HEK293 (cell line): Measurements from ENCODE around the gene ELAPOR1.

Experiments
- EGR2 ChIP-seq: fragments of 450-650 bp; formaldehyde crosslinking; IDR thresholded peaks from 2 replicates; pipeline ENCODE4 v1.5.1; 2016; ENCODE audit warnings: low read depth, missing biosample characterization, missing genetic modification characterization
- GLI4 ChIP-seq: fragments of 450-650 bp; formaldehyde crosslinking; IDR thresholded peaks from 2 replicates; pipeline ENCODE4 v1.5.1; 2016; ENCODE audit warnings: missing biosample characterization, missing genetic modification characterization
- ZBTB21 ChIP-seq: fragments of 450-650 bp; formaldehyde crosslinking; IDR thresholded peaks from 2 replicates; pipeline ENCODE4 v1.5.1; 2017; ENCODE audit warnings: missing biosample characterization, missing genetic modification characterization
- ZFP3 ChIP-seq: fragments of 450-650 bp; formaldehyde crosslinking; IDR thresholded peaks from 2 replicates; pipeline ENCODE4 v1.5.1; 2016; ENCODE audit warnings: low read depth, missing biosample characterization, missing genetic modification characterization
- ZFP41 ChIP-seq: fragments of 450-650 bp; formaldehyde crosslinking; IDR thresholded peaks from 2 replicates; pipeline ENCODE4 v1.5.1; 2016; ENCODE audit warnings: missing biosample characterization, missing genetic modification characterization, borderline replicate concordance
- ZNF10 ChIP-seq: fragments of 450-650 bp; formaldehyde crosslinking; IDR thresholded peaks from 2 replicates; pipeline ENCODE4 v1.5.1; 2017; ENCODE audit warnings: missing biosample characterization, missing genetic modification characterization
- ZNF146 ChIP-seq: fragments of 450-650 bp; formaldehyde crosslinking; IDR thresholded peaks from 2 replicates; pipeline ENCODE4 v1.5.1; 2016; ENCODE audit warnings: missing biosample characterization, missing genetic modification characterization
- ZNF19 ChIP-seq: fragments of 450-650 bp; formaldehyde crosslinking; IDR thresholded peaks from 2 replicates; pipeline ENCODE4; 2016; ENCODE audit warnings: missing biosample characterization, missing genetic modification characterization, low read depth
- ZNF214 ChIP-seq: fragments of 450-650 bp; formaldehyde crosslinking; IDR thresholded peaks from 2 replicates; pipeline ENCODE4 v1.5.1; 2017; ENCODE audit warnings: missing biosample characterization, mild to moderate bottlenecking, missing genetic modification characterization, borderline replicate concordance
- ZNF23 ChIP-seq: fragments of 450-650 bp; formaldehyde crosslinking; IDR thresholded peaks from 2 replicates; pipeline ENCODE4 v1.5.1; 2016; ENCODE audit warnings: missing biosample characterization, missing genetic modification characterization, borderline replicate concordance
- ZNF239 ChIP-seq: fragments of 450-650 bp; formaldehyde crosslinking; IDR thresholded peaks from 2 replicates; pipeline ENCODE4 v1.5.1; 2016; ENCODE audit warnings: missing biosample characterization, missing genetic modification characterization
- ZNF266 ChIP-seq: fragments of 450-650 bp; formaldehyde crosslinking; IDR thresholded peaks from 2 replicates; pipeline ENCODE4 v1.5.1; 2016; ENCODE audit warnings: missing biosample characterization, missing genetic modification characterization, low read depth
- ZNF311 ChIP-seq: fragments of 450-650 bp; formaldehyde crosslinking; IDR thresholded peaks from 2 replicates; pipeline ENCODE4 v1.5.1; 2017; ENCODE audit warnings: missing biosample characterization, missing genetic modification characterization, borderline replicate concordance
- ZNF426 ChIP-seq: fragments of 450-650 bp; formaldehyde crosslinking; IDR thresholded peaks from 2 replicates; pipeline ENCODE4 v1.5.1; 2017; ENCODE audit warnings: missing biosample characterization, missing genetic modification characterization, mild to moderate bottlenecking, inconsistent platforms, moderate library complexity
- ZNF521 ChIP-seq: fragments of 450-650 bp; formaldehyde crosslinking; IDR thresholded peaks from 2 replicates; pipeline ENCODE4 v1.5.1; 2017; ENCODE audit warnings: missing biosample characterization, mild to moderate bottlenecking, missing genetic modification characterization
- ZNF596 ChIP-seq: fragments of 450-650 bp; IDR thresholded peaks from 2 replicates; pipeline ENCODE4 v1.5.0; 2018; ENCODE audit warnings: missing biosample characterization, mild to moderate bottlenecking, missing genetic modification characterization, moderate library complexity
- ZNF654 ChIP-seq: fragments of 450-650 bp; formaldehyde crosslinking; IDR thresholded peaks from 2 replicates; pipeline ENCODE4 v1.5.1; 2016; ENCODE audit warnings: low read depth, missing biosample characterization, missing genetic modification characterization
- ZNF677 ChIP-seq: fragments of 450-650 bp; IDR thresholded peaks from 2 replicates; pipeline ENCODE4 v1.5.0; 2018; ENCODE audit warnings: missing biosample characterization, mild to moderate bottlenecking, missing genetic modification characterization, moderate library complexity
- ZNF776 ChIP-seq: fragments of 450-650 bp; formaldehyde crosslinking; IDR thresholded peaks from 2 replicates; pipeline ENCODE4 v1.5.0; 2017; ENCODE audit warnings: missing biosample characterization, missing genetic modification characterization, borderline replicate concordance
- ZSCAN23 ChIP-seq: fragments of 450-650 bp; formaldehyde crosslinking; IDR thresholded peaks from 2 replicates; pipeline ENCODE4 v1.5.1; 2016; ENCODE audit warnings: missing biosample characterization, missing genetic modification characterization
- ZSCAN30 ChIP-seq: fragments of 450-650 bp; IDR thresholded peaks from 2 replicates; pipeline ENCODE4 v1.5.1; 2018; ENCODE audit warnings: missing biosample characterization, mild to moderate bottlenecking, missing genetic modification characterization, moderate library complexity
- TF ChIP-seq, protein P1 (sequence below): fragments of 450-650 bp; formaldehyde crosslinking; conservative IDR thresholded peaks from 2 replicates; pipeline ENCODE4 v1.5.1; 2016; ENCODE audit warnings: low read depth, missing biosample characterization, missing genetic modification characterization
- TF ChIP-seq, protein P2 (sequence below): fragments of 450-650 bp; formaldehyde crosslinking; IDR thresholded peaks from 2 replicates; pipeline ENCODE4 v1.5.1; 2016; ENCODE audit warnings: missing biosample characterization, missing genetic modification characterization
- TF ChIP-seq, protein P3 (sequence below): fragments of 450-650 bp; formaldehyde crosslinking; IDR thresholded peaks from 2 replicates; pipeline ENCODE4 v1.5.1; 2017; ENCODE audit warnings: missing biosample characterization, missing genetic modification characterization
- TF ChIP-seq, protein P4 (sequence below): fragments of 450-650 bp; IDR thresholded peaks from 2 replicates; pipeline ENCODE4 v1.5.1; 2018; ENCODE audit warnings: missing biosample characterization, mild to moderate bottlenecking, missing genetic modification characterization
- TF ChIP-seq, protein P5 (sequence below): fragments of 450-650 bp; IDR thresholded peaks from 2 replicates; pipeline ENCODE4 v1.5.1; 2018; ENCODE audit warnings: missing biosample characterization, missing genetic modification characterization

ELAPOR1 gene

GRCh38 chr1:109099938-109100773, 13.8 kb upstream of the ELAPOR1 start (continued):
- TF ChIP-seq, protein P1, sequence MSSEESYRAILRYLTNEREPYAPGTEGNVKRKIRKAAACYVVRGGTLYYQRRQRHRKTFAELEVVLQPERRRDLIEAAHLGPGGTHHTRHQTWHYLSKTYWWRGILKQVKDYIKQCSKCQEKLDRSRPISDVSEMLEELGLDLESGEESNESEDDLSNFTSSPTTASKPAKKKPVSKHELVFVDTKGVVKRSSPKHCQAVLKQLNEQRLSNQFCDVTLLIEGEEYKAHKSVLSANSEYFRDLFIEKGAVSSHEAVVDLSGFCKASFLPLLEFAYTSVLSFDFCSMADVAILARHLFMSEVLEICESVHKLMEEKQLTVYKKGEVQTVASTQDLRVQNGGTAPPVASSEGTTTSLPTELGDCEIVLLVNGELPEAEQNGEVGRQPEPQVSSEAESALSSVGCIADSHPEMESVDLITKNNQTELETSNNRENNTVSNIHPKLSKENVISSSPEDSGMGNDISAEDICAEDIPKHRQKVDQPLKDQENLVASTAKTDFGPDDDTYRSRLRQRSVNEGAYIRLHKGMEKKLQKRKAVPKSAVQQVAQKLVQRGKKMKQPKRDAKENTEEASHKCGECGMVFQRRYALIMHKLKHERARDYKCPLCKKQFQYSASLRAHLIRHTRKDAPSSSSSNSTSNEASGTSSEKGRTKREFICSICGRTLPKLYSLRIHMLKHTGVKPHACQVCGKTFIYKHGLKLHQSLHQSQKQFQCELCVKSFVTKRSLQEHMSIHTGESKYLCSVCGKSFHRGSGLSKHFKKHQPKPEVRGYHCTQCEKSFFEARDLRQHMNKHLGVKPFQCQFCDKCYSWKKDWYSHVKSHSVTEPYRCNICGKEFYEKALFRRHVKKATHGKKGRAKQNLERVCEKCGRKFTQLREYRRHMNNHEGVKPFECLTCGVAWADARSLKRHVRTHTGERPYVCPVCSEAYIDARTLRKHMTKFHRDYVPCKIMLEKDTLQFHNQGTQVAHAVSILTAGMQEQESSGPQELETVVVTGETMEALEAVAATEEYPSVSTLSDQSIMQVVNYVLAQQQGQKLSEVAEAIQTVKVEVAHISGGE (tag by site-specific recombination), result peak; percentile 87
- TF ChIP-seq ZNF266 (tag by site-specific recombination), result no peak
- no peak for TF ChIP-seq ZNF19 (tag by site-specific recombination)
- TF ChIP-seq ZNF214 (tag by site-specific recombination), result no peak
- peak; percentile 86 for TF ChIP-seq EGR2 (tag by site-specific recombination)
- TF ChIP-seq ZNF654 (tag by site-specific recombination), result peak; percentile 3; the same call in 1 of the 2 replicates
- TF ChIP-seq, protein P2, sequence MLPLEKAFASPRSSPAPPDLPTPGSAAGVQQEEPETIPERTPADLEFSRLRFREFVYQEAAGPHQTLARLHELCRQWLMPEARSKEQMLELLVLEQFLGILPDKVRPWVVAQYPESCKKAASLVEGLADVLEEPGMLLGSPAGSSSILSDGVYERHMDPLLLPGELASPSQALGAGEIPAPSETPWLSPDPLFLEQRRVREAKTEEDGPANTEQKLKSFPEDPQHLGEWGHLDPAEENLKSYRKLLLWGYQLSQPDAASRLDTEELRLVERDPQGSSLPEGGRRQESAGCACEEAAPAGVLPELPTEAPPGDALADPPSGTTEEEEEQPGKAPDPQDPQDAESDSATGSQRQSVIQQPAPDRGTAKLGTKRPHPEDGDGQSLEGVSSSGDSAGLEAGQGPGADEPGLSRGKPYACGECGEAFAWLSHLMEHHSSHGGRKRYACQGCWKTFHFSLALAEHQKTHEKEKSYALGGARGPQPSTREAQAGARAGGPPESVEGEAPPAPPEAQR (tag by site-specific recombination), result no peak
- TF ChIP-seq ZFP3, result no peak
- TF ChIP-seq ZNF239 (tag by site-specific recombination), result 0 out of 2 replicates have a peak, but pooled peaks have one; percentile 72
- TF ChIP-seq, protein P3, sequence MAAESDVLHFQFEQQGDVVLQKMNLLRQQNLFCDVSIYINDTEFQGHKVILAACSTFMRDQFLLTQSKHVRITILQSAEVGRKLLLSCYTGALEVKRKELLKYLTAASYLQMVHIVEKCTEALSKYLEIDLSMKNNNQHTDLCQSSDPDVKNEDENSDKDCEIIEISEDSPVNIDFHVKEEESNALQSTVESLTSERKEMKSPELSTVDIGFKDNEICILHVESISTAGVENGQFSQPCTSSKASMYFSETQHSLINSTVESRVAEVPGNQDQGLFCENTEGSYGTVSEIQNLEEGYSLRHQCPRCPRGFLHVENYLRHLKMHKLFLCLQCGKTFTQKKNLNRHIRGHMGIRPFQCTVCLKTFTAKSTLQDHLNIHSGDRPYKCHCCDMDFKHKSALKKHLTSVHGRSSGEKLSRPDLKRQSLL (tag by site-specific recombination), result peak; percentile 50; the same call in 1 of the 2 replicates
- no peak for TF ChIP-seq ZNF596 (tag by site-specific recombination)
- peak; percentile 92; the same call in 1 of the 2 replicates for TF ChIP-seq ZSCAN23 (tag by site-specific recombination)
- TF ChIP-seq ZNF677 (tag by site-specific recombination), result no peak
- no peak for TF ChIP-seq ZNF23 (tag by site-specific recombination)
- no peak for TF ChIP-seq ZFP41 (tag by site-specific recombination)
- peak; percentile 84; the same call in 1 of the 2 replicates for TF ChIP-seq GLI4 (tag by site-specific recombination)
- TF ChIP-seq, protein P4, sequence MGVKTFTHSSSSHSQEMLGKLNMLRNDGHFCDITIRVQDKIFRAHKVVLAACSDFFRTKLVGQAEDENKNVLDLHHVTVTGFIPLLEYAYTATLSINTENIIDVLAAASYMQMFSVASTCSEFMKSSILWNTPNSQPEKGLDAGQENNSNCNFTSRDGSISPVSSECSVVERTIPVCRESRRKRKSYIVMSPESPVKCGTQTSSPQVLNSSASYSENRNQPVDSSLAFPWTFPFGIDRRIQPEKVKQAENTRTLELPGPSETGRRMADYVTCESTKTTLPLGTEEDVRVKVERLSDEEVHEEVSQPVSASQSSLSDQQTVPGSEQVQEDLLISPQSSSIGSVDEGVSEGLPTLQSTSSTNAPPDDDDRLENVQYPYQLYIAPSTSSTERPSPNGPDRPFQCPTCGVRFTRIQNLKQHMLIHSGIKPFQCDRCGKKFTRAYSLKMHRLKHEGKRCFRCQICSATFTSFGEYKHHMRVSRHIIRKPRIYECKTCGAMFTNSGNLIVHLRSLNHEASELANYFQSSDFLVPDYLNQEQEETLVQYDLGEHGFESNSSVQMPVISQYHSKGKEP (tag by site-specific recombination), result no peak
- TF ChIP-seq ZNF146 (tag by site-specific recombination), result peak; percentile 75
- TF ChIP-seq ZNF521, result no peak
- peak; percentile 74; the same call in 1 of the 2 replicates for TF ChIP-seq ZSCAN30 (tag by site-specific recombination)
- peak; percentile 77 for TF ChIP-seq ZNF10 (tag by site-specific recombination)
- peak; percentile 61; the same call in 1 of the 2 replicates for TF ChIP-seq ZBTB21 (tag by site-specific recombination)
- no peak; the same call in 1 of the 2 replicates for TF ChIP-seq ZNF426
- TF ChIP-seq, protein P5, sequence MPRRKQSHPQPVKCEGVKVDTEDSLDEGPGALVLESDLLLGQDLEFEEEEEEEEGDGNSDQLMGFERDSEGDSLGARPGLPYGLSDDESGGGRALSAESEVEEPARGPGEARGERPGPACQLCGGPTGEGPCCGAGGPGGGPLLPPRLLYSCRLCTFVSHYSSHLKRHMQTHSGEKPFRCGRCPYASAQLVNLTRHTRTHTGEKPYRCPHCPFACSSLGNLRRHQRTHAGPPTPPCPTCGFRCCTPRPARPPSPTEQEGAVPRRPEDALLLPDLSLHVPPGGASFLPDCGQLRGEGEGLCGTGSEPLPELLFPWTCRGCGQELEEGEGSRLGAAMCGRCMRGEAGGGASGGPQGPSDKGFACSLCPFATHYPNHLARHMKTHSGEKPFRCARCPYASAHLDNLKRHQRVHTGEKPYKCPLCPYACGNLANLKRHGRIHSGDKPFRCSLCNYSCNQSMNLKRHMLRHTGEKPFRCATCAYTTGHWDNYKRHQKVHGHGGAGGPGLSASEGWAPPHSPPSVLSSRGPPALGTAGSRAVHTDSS, result peak; percentile 52; the same call in 1 of the 2 replicates
- no peak for TF ChIP-seq ZNF776 (tag by site-specific recombination)
- TF ChIP-seq ZNF311 (tag by site-specific recombination), result no peak
